ENCODE measurements around the gene FAM234B.

The FAM234B gene

DNA sequence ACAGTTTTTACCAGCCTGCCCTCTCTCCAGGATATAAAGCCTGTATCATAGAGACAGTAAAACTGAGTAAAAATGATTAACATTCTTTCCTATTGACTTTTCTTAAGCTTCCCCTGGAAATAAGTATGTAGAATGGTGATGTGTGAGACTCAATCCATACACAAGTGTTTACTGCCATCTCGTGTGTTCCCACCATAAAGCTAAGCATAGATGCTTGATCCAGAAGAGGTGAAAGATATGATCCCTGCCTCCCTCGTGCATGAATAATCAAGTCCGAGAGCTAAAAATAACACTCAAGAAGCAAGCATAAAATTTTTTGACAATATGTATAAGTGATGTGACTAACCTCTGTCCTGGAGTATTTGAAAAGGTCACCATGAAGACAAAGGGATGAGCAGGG is 76.2 kb downstream of the FAM234B start:
- FAIRE-seq = no peak

DNA sequence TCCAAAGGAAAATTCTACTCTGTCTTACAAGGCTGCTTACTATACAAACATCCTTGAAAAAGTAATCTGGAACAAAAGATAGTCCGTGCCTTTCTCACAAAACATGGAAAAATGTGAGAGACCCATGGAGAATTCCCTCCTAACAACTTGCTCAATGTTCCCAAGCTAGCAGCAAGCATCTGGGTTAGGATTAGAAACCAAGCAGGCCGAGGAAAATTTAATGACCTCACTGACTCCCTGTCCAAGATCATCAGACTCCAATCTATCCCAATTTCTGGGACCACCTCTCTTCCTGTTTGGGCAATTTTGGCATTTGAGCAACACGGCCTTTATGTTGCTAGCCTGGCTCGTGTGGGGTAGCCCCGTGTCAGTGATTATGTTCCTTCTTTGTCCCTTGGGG is 77.4 kb downstream of the FAM234B start:
- no peak for FAIRE-seq

DNA sequence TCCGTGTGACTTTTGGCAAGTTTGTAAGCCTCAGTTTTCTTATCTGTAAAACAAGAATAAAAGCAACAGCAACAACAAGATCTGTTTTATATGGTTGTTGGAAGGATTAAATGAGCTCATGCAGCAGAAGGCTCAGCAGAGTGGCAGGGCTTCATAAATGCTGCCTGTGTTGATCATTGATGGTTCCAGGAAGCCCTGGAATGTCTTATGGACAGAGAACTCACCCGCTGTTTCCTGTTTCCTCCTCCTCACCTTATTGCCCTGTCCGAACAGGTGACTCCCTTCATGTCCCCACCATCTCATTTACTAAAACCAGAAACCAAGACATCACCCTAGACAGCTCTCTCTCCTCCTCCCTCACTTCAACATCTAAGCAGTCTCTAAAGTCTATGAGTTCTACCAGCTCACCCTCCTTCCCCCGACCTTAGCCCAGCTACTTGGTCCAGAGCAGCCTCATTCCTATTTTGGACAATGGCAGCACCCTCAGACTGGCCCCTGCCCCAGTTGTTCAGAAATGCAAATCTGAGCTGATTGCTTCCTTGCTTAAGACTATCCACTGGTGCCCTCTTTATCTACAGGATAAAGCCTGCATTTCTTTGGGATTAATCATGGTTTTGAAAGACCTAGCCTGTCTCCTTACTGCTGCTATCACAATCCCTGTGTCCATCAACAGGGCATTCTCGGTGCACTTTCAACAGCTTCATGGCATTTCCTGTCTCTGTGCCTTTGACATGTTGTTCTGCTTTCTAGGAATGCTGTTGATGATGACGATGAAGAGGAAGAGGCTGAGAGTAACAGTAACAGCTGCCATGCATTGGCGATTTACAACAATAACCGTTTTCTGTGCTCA is 80.7 kb downstream of the FAM234B start:
- no peak for FAIRE-seq

DNA sequence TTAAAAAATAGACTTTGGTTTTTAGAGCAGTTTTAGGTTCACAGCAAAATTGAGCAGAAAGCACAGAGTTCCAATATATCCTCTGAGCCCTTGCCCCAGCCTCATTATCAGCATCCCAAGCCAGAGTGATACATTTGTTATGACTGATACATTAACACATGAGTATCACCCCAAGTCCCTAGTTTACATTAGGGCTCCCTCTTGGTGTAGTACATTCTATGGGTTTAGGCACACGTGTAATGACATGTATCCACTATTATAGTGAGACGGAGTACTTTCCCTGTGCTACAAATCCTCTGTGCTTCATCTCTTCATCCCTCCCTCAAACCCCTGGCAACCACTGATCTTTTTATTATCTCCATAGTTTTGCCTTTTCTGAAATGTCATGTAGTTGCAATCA is 81.8 kb downstream of the FAM234B start:
- FAIRE-seq = no peak

DNA sequence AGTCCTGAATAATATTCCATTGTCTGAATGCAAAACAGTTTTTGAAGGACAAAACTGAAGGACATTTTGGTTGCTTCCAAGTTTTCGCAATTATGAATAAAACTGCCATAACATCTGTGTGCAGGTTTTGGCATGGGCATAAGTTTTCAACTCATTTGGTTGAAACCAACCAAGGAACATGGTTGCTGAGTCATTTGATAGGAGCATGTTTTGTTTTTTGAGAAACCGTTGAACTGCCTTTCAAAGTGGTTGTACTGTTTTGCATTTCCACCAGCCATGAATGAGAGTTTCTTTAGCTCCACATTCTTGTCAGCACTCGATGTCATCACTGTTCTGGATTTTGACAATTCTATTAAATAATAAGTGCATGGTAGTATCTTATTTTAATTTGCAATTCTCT is 82.3 kb downstream of the FAM234B start:
- FAIRE-seq = no peak

DNA sequence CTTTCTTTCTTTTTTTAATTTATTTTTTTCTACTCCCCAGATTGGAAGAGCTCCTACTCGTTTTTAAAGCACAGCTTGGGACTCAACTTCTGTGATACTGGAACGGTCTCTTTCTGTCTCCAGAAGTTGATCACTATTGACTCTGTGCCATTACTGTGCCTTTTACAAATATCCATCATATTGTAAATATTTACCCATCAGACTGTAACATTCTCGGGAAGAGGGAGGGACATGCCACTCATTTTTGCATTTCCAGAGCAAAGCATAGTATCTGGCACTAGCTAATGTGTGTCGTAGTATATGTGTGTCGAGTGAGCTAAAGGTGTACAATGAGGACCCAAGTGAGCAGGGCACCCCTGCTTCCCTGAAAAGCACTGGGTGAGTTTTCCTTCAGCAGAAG is 83.3 kb downstream of the FAM234B start:
- no peak for FAIRE-seq

DNA sequence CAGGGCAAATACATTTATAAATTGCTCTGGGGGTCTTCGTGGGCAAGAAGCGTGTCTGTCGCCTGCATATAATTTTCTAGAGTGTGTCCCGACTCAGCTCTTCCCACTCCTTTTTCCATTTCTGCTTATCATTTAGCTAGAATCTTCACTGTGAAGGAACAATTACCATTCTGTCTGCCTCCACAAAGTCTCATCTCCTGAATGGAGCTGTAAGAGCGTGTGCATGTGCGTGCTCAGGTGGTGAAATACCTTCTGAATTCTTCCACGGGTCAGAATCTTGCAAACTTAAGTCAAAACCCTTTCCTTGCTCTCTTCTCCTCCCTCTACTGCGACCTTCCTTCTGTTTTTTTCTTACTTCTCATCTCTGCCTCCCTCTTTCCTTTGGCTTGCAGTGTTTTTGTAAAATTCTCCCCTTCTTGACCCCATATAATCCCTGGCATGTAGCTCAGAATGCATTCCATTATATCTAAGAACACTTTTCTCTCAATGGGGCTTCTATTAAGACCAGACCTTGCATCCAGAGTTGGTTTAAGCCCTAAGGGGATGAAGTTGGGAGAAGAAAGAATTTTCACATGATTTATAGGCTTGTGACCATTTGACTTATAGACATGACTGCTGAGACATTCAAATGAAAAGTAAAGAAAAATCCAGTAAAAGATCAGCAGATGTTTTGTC is 84.2 kb downstream of the FAM234B start:
- FAIRE-seq = no peak

DNA sequence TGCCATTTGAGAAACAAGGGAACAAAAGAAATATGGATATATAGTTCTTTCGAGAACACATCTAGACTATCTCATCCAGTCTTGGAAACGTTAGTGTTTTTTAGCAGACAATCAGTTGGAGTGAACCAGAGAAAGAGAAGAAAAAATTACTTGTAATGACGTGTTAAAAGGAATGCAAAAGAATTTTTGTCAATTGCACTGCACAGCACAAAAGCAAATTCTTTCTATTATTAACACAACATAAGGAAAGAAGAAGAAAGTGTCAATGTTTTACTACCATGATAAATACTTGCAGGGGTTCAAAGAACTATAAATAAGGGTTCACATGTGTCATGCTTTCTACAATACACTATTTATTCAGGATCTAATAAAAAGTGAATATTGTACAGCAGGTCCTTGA is 86.8 kb downstream of the FAM234B start:
- no peak for FAIRE-seq
